ENCODE measurements around the gene COX4I1. TPM values are rescaled to one million over a fixed set of nuclear protein-coding genes. Genes with fewer than 3 reads are reported as not detected.

Gene COX4I1
- total and polyA plus RNA-seq, 10 of the 15 experiments (the other 5 are each of a cell fraction or from before 2014, with no cell fraction given), result 480 to 1,889 (median 872) TPM

DNA sequence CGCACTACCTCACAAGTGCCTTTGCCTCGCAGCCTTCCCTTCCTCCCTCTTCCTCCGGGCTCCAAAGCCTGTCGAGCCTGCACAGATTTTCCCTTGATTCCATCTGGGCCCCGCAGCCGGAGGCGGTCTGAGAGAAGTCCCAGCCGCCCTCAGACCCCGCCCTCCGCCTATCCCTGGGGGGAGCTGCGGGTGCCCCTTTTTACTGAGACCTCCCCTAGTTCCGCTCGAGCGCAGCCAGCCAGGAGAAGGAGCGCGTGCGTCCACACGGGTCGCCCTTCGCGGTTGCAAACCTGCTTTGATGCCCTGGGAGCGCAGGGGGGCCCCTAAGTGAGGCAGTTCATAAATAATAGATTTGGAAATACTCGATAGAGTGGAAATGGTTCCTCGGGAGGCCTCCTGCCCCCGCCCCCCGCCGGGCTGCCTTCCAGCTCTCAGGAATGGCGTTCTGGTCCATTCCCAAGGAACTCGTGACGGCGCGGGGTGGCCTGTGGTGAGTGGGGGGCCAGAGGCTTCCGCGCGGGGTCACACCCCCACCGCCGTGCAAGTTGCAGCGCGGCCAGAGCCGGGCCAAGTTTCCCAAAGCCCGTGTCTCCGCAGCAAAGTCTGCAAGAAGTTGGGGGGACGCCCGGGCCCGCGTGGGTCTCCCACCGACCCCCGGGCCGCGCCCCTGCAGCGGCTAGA, 49.2 kb upstream of the COX4I1 start:
- CTCF ChIA-PET, result no interaction called here
- H4K20me1 ChIP-seq (ENCODE audit: control insufficient read depth, insufficient read depth), result peaks cover 3% of the 10 kb centered on the region; the same call in 1 of the 2 replicates
- POLR2A ChIA-PET, result no interaction called here
- H3K9ac ChIP-seq (ENCODE audit: control insufficient read depth, insufficient read depth, low read length), result peak overlapping the region; percentile 1; the same call in 1 of the 2 replicates
- no peaks in the 10 kb centered on the region; a peak in 1 of 4 replicates for H3K27me3 ChIP-seq (replicated peaks in 1 of 2; ENCODE audit: control insufficient read depth in 2 of 2, insufficient read depth in 2 of 2, low read length in 1 of 2)
- peak overlapping the region; percentile 93 for H3K4me2 ChIP-seq (ENCODE audit: control insufficient read depth, insufficient read depth)
- H3K27ac ChIP-seq (ENCODE audit: control insufficient read depth, insufficient read depth), result no peak overlapping the region
- no peak for FAIRE-seq
- DNase-seq (ENCODE audit: low read depth, low spot score), result no peak
- in situ Hi-C loops (cut with MboI) (no loop called here), intact Hi-C loops (cut with micrococcal nuclease; ENCODE audit: unreplicated experiment) (no loop called here)
- BruUV-seq (replicated peaks), result no TSS peak
- RAD21 ChIA-PET (ENCODE audit: unreplicated experiment), result no interaction called here
- ATAC-seq, result peak; percentile 30
- H3K9me3 ChIP-seq (replicated peaks; ENCODE audit: control insufficient read depth, insufficient read depth, low read length), result no peaks in the 10 kb centered on the region
- no peaks in the 10 kb centered on the region for H3K36me3 ChIP-seq (ENCODE audit: control insufficient read depth in 2 of 2, insufficient read depth in 2 of 2, low read length in 1 of 2)
- H3K4me3 ChIP-seq, result peak overlapping the region; percentile 73
- H3K79me2 ChIP-seq (ENCODE audit: control insufficient read depth, insufficient read depth, low read length), result no peaks in the 10 kb centered on the region
- H3K4me1 ChIP-seq (ENCODE audit: control insufficient read depth, insufficient read depth, low read length), result peaks cover 58% of the 10 kb centered on the region
- peak overlapping the region; percentile 28 for H2AFZ ChIP-seq (ENCODE audit: control insufficient read depth, low read depth, low read length)
- WGBS (ENCODE audit: insufficient coverage, insufficient replicate concordance, low lambda C conversion rate, missing lambda C conversion rate), result 1% methylated on average over 32 of the region's 51 CpGs
- TF ChIP-seq STAT3 (IDR thresholded peaks at IDR 0.05; ENCODE audit: low read depth, low read length) (no peak), BHLHE40 (IDR thresholded peaks at IDR 0.05; ENCODE audit: borderline replicate concordance in 1 of 2, low read depth in 2 of 2, low read length in 1 of 2) (peak; percentile 14 to 26; a peak in 2 of 4 replicates), RUNX3 (IDR thresholded peaks at IDR 0.05; ENCODE audit: low read length) (0 out of 2 replicates have a peak, but pooled peaks have one; percentile 22), POLR2A (IDR thresholded peaks at IDR 0.05; ENCODE audit: low read depth, low read length) (peak; percentile 43), HDAC2 (IDR thresholded peaks at IDR 0.05) (0 out of 2 replicates have a peak, but pooled peaks have one; percentile 15), JUNB (IDR thresholded peaks at IDR 0.05) (no peak), IKZF1 (conservative IDR thresholded peaks at IDR 0.05) (peak; percentile 15; the same call in 1 of the 2 replicates)
- TF ChIP-seq, protein P1, sequence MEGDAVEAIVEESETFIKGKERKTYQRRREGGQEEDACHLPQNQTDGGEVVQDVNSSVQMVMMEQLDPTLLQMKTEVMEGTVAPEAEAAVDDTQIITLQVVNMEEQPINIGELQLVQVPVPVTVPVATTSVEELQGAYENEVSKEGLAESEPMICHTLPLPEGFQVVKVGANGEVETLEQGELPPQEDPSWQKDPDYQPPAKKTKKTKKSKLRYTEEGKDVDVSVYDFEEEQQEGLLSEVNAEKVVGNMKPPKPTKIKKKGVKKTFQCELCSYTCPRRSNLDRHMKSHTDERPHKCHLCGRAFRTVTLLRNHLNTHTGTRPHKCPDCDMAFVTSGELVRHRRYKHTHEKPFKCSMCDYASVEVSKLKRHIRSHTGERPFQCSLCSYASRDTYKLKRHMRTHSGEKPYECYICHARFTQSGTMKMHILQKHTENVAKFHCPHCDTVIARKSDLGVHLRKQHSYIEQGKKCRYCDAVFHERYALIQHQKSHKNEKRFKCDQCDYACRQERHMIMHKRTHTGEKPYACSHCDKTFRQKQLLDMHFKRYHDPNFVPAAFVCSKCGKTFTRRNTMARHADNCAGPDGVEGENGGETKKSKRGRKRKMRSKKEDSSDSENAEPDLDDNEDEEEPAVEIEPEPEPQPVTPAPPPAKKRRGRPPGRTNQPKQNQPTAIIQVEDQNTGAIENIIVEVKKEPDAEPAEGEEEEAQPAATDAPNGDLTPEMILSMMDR (IDR thresholded peaks at IDR 0.05 in 2 of 3, conservative IDR thresholded peaks at IDR 0.05 in 1 of 3; ENCODE audit: control insufficient read depth in 2 of 3, extremely low read depth in 1 of 3, insufficient read depth in 1 of 3, low read depth in 3 of 3, low read length in 3 of 3), result peak in 1 of 3 experiments; percentile 9; a peak in 2 of 6 replicates
- SMC1A ChIA-PET (ENCODE audit: uncharacterized antibody, unreplicated experiment), result no interaction called here

All from GM12878 (cell line).